Activated CD8-positive, alpha-beta memory T cell treated with anti-CD3 and anti-CD28 coated beads, Interleukin-2, amount 50 U/mL, for 1 hour (primary cell): ENCODE results near the gene TBRG4.

Experiments used
- DNase-seq: peaks from one replicate; pipeline ENCODE4 v3.0.0-alpha.2; 2020; ENCODE audit errors: extremely low read depth

The TBRG4 gene

GRCh38 chr7:45055016-45055415, 56.5 kb downstream of the TBRG4 start:
- DNase-seq = no peak

- no peak for DNase-seq
Observed at GRCh38 chr7:45054442-45054841, 57.1 kb downstream of the TBRG4 start.

DNA sequence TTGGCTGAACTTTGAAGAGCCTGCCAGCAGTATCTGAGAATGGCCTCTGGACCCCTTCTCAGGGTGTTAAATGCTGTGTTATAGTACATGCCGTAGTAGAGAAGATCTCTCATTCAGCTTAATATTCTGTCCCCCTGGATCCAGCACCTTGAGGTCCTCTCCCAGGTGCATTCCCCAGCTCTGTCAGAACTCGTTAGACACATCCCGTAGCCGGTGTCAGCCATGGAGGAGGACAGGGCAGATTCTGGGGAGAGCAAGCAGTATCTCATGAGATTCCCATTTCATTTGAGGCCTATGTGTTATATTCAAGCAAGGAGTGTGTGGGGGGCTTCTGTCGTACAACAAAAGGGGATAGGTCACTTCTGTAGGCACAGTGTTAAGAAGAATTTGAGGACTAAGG, 57.6 kb downstream of the TBRG4 start:
- no peak for DNase-seq

DNA sequence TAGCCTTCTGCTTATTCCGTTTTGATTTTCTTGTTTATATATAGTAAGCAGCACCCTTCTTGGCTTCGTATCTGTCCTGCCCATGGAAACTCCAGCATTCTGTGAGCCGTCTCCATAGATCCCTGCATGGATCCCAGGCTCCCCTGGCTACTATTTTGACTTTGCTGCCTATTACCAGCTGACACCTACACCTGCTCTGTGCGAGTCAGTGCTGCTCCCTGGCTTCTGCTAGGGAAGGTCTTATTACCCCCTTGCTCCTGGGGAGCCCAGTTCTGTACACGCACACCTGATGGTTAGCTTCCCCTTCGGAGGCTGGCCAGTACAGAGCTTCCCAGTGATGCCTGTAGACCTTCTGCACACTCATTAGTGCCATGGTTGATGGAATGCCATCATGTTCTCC, 58.1 kb downstream of the TBRG4 start:
- DNase-seq = no peak

GRCh38 chr7:45052011-45052410, 59.5 kb downstream of the TBRG4 start:
- DNase-seq = no peak

GRCh38 chr7:45050198-45050597, 61.3 kb downstream of the TBRG4 start:
- no peak for DNase-seq
